Activated T-cell treated with anti-CD3 and anti-CD28 coated beads, Interleukin-2, amount 50 U/mL, for 72 hours (primary cell): ENCODE results near the gene ANGPT4. TPM values are rescaled to one million over a fixed set of nuclear protein-coding genes. Genes with fewer than 3 reads are reported as not detected.
"Not testable (repeated sequence)": the region's sequence is repeated elsewhere in the genome, so short reads cannot be mapped to it uniquely, and the experiment has no call there.

ENCODE experiments used
- ATAC-seq, 2 donors: fragments of 150-1000 bp; cut with Tn5 transposase; replicated peaks in 1 of 2; 2 replicates each; pipeline ENCODE4 v1.10.0; 2021; ENCODE audit warnings: moderate library complexity in 2 of 2, mild to moderate bottlenecking in 1 of 2
- DNase-seq, 2 donors: peaks; one replicate each; pipeline ENCODE4 v3.0.0; 2021 to 2022; ENCODE audit warnings: mixed read lengths in 1 of 2
- H3K27ac Mint-ChIP-seq: one replicate; pipeline ENCODE4 v1.8.0; 2022; ENCODE audit warnings: mild to moderate bottlenecking, moderate library complexity, mixed read lengths
- H3K27me3 Mint-ChIP-seq: one replicate; pipeline ENCODE4 v1.8.0; 2022; ENCODE audit warnings: low read depth, mixed read lengths
- H3K36me3 Mint-ChIP-seq, 2 donors: one replicate each; pipeline ENCODE4 v1.8.0; 2022; ENCODE audit warnings: mixed read lengths in 2 of 2, mild to moderate bottlenecking in 1 of 2; ENCODE audit not compliant: insufficient read depth in 2 of 2
- H3K4me1 Mint-ChIP-seq: one replicate; pipeline ENCODE4 v1.8.0; 2022; ENCODE audit warnings: low read depth, mixed read lengths
- H3K4me3 Mint-ChIP-seq, 2 donors: one replicate each; pipeline ENCODE4 v1.8.0; 2022; ENCODE audit warnings: mild to moderate bottlenecking in 2 of 2, mixed read lengths in 2 of 2, moderate library complexity in 2 of 2
- H3K9me3 Mint-ChIP-seq, 2 donors: one replicate each; pipeline ENCODE4 v1.8.0; 2022; ENCODE audit warnings: mixed read lengths in 2 of 2
- total RNA-seq, 2 donors: library from RNA; stranded (reverse); gene quantifications; one replicate each; pipeline ENCODE4 v1.2.3, GENCODE V29; 2022

Gene ANGPT4
- total RNA-seq, 2 donors from 2014 or later, result not detected

- Mint-ChIP-seq H3K9me3 (no peaks in the 10 kb centered on the region), H3K27ac (no peak overlapping the region), H3K36me3 (no peaks in the 10 kb centered on the region), H3K4me1 (no peaks in the 10 kb centered on the region), H3K4me3 (no peak overlapping the region), H3K27me3 (peaks cover 5% of the 10 kb centered on the region)
- ATAC-seq (no peak), DNase-seq (no peak)
These were observed 5.8 kb downstream of the ANGPT4 start for GRCh38 chr20:910132-910869.

DNA sequence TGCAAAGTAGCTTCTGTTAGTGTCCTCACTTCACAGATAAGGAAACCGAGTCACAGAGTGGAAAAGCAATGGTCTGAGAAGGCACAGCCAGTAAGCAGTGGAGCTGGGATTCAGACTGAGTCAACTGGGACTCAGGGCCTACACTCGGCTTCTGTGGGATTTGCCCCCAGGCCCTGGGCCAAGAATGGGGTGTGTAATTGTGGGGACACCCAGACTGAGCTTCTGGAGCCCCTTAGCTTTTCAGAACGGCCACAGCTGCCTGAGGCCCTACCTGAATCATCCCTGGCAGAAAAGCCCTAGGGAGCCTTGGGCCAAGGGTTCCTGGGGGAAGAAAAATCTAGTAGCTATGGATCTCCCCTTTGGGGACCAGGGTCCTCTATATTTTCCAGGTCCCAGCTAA lies 6.5 kb downstream of the ANGPT4 start:
- H3K9me3 Mint-ChIP-seq, result no peaks in the 10 kb centered on the region
- no peak for ATAC-seq
- no peak overlapping the region for H3K27ac Mint-ChIP-seq
- H3K27me3 Mint-ChIP-seq, result peaks cover 5% of the 10 kb centered on the region
- no peak overlapping the region for H3K4me3 Mint-ChIP-seq
- H3K4me1 Mint-ChIP-seq, result no peaks in the 10 kb centered on the region
- DNase-seq, result no peak
- H3K36me3 Mint-ChIP-seq, result no peaks in the 10 kb centered on the region

DNA sequence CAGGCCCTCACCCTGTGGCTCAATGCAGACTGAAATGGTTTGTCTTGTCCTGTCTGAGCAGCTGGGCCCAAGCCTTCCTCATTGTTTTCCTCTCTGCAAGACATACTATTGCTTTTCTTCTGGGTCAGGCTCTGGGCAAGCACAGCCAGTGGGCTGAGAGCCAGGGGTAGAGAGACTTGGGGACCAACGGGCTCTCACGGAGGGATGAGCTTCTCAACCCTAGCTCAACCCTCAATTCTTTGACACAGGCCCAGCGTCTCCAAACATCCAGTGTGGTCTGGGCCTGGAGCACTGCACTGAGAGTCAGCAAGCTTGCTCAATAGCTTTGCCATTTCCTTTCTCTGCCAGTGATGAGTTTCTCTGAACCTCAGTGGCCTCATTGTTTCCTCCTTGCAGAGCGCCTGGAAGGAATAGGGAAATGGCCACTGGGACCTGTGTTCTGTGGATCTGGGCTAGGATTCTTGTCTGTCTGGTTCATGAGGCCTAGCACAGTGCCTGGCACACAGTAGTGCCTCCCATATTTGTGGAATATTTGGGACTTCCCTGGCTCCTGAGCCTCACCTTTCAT lies 9.3 kb downstream of the ANGPT4 start:
- Mint-ChIP-seq H3K36me3 (no peaks in the 10 kb centered on the region), H3K27ac (no peak overlapping the region), H3K4me1 (no peaks in the 10 kb centered on the region), H3K4me3 (no peak overlapping the region), H3K27me3 (peaks cover 5% of the 10 kb centered on the region), H3K9me3 (no peaks in the 10 kb centered on the region)
- no peak for ATAC-seq
- no peak for DNase-seq

DNA sequence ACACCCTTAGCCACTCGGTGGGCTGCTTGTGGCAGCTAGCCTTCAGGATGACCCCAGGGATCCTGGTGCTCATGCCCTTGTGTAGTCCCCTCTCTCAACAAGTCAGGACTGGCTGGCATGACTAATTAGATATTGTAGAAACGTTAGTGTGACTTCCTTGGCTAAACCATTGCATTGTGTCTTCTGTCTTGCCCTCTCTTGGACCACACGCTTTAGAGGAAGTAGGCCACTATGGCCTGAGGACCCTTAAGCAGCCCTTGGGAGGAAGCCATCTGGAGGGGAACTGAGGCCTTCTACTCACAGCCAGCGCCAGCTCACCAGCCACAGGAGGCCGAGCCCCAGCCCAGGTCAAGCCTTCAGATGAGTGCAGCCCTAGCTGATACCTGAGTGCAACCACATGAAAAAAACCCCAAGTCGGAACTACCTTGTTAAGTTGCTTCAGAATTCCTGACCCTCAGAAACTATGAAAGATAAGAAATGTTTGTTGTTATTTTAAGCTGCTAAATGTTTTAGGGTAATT lies 10.1 kb downstream of the ANGPT4 start:
- H3K27ac Mint-ChIP-seq, result no peak overlapping the region
- no peak for ATAC-seq
- H3K27me3 Mint-ChIP-seq, result no peaks in the 10 kb centered on the region
- no peaks in the 10 kb centered on the region for H3K36me3 Mint-ChIP-seq
- H3K4me3 Mint-ChIP-seq, result no peak overlapping the region
- no peak for DNase-seq
- no peaks in the 10 kb centered on the region for H3K9me3 Mint-ChIP-seq
- no peaks in the 10 kb centered on the region for H3K4me1 Mint-ChIP-seq

DNA sequence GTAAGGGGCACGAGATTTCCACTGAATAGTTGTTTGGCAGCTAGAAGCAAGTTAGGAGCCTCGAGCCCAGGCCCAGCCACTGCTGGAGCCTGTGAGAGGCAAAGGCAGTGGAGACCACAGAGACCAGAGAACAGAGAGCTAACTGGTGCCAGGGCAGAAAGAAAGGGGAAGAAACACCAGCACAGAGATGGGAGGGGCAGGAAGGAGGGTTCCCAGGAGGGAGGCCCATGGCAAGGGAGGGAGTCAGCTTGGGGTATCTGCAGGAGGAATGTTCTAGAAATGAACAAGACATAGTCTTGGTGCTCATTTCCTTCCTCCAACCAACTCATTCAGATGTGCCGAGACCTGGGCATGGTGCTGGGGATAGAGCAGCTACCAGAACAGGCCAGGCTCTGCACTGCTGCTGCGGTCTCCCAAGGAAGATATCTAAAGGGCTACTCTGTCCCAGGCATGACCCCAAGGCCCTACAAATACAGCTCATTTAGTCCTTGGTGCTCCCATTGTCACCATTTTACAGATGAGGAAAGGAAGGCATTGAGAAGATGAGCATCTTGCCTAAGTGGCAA lies 10.7 kb downstream of the ANGPT4 start:
- no peaks in the 10 kb centered on the region for H3K9me3 Mint-ChIP-seq
- H3K27ac Mint-ChIP-seq, result no peak overlapping the region
- DNase-seq (no peak), ATAC-seq (no peak)
- H3K4me3 Mint-ChIP-seq, result no peak overlapping the region
- H3K36me3 Mint-ChIP-seq, result no peaks in the 10 kb centered on the region
- no peaks in the 10 kb centered on the region for H3K27me3 Mint-ChIP-seq
- no peaks in the 10 kb centered on the region for H3K4me1 Mint-ChIP-seq

GRCh38 chr20:904039-904545 lies 12.0 kb downstream of the ANGPT4 start:
- ATAC-seq (no peak), DNase-seq (no peak)
- Mint-ChIP-seq H3K27me3 (no peaks in the 10 kb centered on the region), H3K9me3 (no peaks in the 10 kb centered on the region), H3K4me3 (no peak overlapping the region), H3K36me3 (no peaks in the 10 kb centered on the region), H3K4me1 (no peaks in the 10 kb centered on the region), H3K27ac (no peak overlapping the region)

GRCh38 chr20:897436-897835 lies 18.7 kb downstream of the ANGPT4 start:
- not testable (repeated sequence) for H3K36me3 Mint-ChIP-seq, H3K27me3 Mint-ChIP-seq, ATAC-seq, H3K9me3 Mint-ChIP-seq, H3K4me1 Mint-ChIP-seq, H3K4me3 Mint-ChIP-seq, H3K27ac Mint-ChIP-seq, DNase-seq

GRCh38 chr20:896501-897025 lies 19.6 kb downstream of the ANGPT4 start:
- Mint-ChIP-seq H3K9me3 (no peaks in the 10 kb centered on the region), H3K4me3 (no peak overlapping the region), H3K36me3 (no peaks in the 10 kb centered on the region), H3K27me3 (peaks cover 18% of the 10 kb centered on the region), H3K27ac (no peak overlapping the region), H3K4me1 (no peaks in the 10 kb centered on the region)
- no peak for DNase-seq
- ATAC-seq, result no peak

DNA sequence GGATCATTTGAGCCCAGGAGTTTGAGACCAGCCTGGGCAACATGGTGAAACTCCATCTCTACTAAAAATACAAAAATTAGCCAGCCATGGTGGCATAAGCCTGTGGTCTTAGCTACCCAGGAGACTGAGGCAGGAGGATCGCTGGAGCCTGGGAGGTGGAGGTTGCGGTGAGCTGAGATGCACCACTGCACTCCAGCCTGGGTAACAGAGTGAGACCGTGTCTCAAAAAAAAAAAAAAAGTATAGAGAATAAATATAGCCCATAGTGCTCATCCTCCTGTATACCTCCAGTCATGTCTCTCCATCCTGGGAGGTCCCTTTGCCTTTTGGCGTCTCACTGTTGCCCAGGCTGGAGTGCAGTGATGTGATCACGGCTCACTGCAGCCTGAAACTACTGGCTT lies 23.8 kb downstream of the ANGPT4 start:
- not testable (repeated sequence) for DNase-seq, ATAC-seq, H3K9me3 Mint-ChIP-seq, H3K4me1 Mint-ChIP-seq, H3K27ac Mint-ChIP-seq, H3K36me3 Mint-ChIP-seq, H3K4me3 Mint-ChIP-seq
- H3K27me3 Mint-ChIP-seq, result peaks cover 26% of the 10 kb centered on the region

DNA sequence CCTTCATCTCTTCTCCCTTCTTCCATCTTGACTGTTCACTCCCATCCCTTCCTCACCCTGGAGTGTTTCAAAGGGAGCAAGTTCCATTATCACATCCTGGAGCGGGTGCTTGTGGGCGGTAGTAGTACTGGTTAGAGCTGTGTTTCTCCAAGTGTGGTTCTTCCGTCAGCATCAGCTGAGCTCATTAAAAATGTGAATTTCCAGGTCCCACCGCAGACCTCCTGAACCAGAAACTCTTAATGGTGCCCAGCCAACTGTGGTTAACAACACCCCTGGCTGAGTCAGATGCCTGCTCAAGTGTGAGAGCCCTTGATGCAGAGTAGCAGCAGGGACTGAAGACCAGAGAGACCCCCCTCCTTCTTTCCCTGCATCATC lies 24.4 kb downstream of the ANGPT4 start:
- Mint-ChIP-seq H3K36me3 (no peaks in the 10 kb centered on the region), H3K4me3 (no peak overlapping the region), H3K9me3 (no peaks in the 10 kb centered on the region), H3K4me1 (no peaks in the 10 kb centered on the region), H3K27ac (no peak overlapping the region), H3K27me3 (peaks cover 26% of the 10 kb centered on the region)
- ATAC-seq (no peak), DNase-seq (no peak)

GRCh38 chr20:891058-891705 lies 25.0 kb downstream of the ANGPT4 start:
- DNase-seq (no peak), ATAC-seq (no peak)
- H3K4me1 Mint-ChIP-seq, result no peaks in the 10 kb centered on the region
- H3K27me3 Mint-ChIP-seq, result peaks cover 29% of the 10 kb centered on the region
- no peaks in the 10 kb centered on the region for H3K9me3 Mint-ChIP-seq
- no peaks in the 10 kb centered on the region for H3K36me3 Mint-ChIP-seq
- no peak overlapping the region for H3K4me3 Mint-ChIP-seq
- H3K27ac Mint-ChIP-seq, result no peak overlapping the region

DNA sequence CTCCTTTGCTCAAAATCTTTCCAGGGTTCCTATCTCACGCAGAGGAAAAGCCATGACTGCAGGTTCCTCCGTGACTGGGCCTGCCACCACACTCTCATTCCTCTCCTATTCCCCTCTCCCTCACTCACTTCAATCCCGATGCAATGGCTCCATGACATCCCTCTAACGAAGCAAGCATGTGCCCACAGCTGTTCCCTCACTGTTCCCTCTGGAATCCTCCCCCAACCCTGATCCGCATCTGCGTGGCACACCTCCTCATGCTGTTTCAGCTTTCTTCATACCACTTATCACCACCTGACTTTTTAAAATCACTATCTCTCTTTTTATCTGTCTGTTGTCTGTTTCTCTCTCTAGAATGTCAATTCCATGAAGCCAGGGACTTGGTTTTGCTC lies 25.5 kb downstream of the ANGPT4 start:
- no peaks in the 10 kb centered on the region for H3K36me3 Mint-ChIP-seq
- no peak overlapping the region for H3K27ac Mint-ChIP-seq
- H3K9me3 Mint-ChIP-seq, result no peaks in the 10 kb centered on the region
- no peak overlapping the region for H3K4me3 Mint-ChIP-seq
- no peak for ATAC-seq
- DNase-seq, result no peak
- H3K27me3 Mint-ChIP-seq, result peaks cover 34% of the 10 kb centered on the region
- H3K4me1 Mint-ChIP-seq, result no peaks in the 10 kb centered on the region

DNA sequence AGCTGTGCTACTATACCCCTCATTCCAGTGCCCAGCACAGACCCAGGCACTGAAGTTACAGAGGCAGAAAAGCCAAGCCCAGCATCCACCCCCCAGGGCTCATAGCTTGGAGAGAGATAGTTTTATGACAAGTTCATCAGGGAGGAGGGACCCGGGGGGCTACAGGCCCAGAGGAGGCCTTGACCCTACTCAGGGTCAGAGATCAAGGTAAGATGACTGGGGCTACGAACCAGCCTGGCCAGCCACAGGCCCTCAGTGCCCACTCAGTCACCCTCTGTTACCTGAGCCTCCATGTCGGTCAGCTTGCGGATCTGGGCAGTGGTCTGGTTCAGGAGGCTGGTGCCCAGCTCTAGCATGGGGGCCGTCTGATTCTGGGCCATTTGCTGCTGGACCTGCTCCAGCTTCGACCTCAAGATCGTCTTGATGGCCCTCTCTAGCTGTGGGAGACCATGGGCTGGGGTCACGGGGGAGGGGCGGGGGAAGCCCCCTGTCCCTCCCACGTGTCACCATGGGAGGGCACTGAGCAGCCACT lies 26.1 kb downstream of the ANGPT4 start:
- no peak overlapping the region for H3K27ac Mint-ChIP-seq
- ATAC-seq, result no peak

More for the DNA sequence above, 26.1 kb downstream of the ANGPT4 start:
- DNase-seq, result no peak
- peaks cover 41% of the 10 kb centered on the region for H3K27me3 Mint-ChIP-seq
- H3K4me3 Mint-ChIP-seq, result no peak overlapping the region
- peaks cover 5% of the 10 kb centered on the region for H3K4me1 Mint-ChIP-seq
- H3K36me3 Mint-ChIP-seq, result no peaks in the 10 kb centered on the region
- H3K9me3 Mint-ChIP-seq, result no peaks in the 10 kb centered on the region
